IMR-90 (cell line): ENCODE results near the gene LNX1. TPM values are rescaled to one million over a fixed set of nuclear protein-coding genes. Genes with fewer than 3 reads are reported as not detected.

ENCODE experiments used
- ATAC-seq: fragments of 200-7000 bp; cut with Tn5 transposase; 2 replicates; pipeline ENCODE4 v1.9.1; 2020; ENCODE audit warnings: low read depth, mild to moderate bottlenecking, moderate library complexity
- BruUV-seq: library from RNA; stranded (reverse); fragments of 400-500 nt; replicated peaks from 2 replicates; lab custom pipeline; 2021; lab: Mats Ljungman, UMichigan
- CTCF ChIA-PET: fragments of 300-600 bp; formaldehyde crosslinking; extraction: SDS; loops from one replicate; lab custom pipeline; 2021; ENCODE audit warnings: antibody characterized with exemption; lab: Yijun Ruan, JAX
- POLR2A ChIA-PET: fragments of 300-600 bp; sonication (Branson Sonifier 250); formaldehyde crosslinking; loops from one replicate; lab custom pipeline; 2022; ENCODE audit warnings: antibody characterized with exemption; ENCODE audit not compliant: unreplicated experiment; lab: Charles Lee
- DNase-seq: peaks from one replicate; pipeline ENCODE4 v3.0.0; 2013
- H2AFZ ChIP-seq: replicated peaks from 2 replicates; pipeline ENCODE3; 2013; ENCODE audit warnings: low read length, mild to moderate bottlenecking; ENCODE audit not compliant: poor library complexity
- H2AK5ac ChIP-seq: 2 replicates; pipeline ENCODE4 v1.6.1; 2013; ENCODE audit warnings: low read depth, low read length, inconsistent platforms
- H2AK9ac ChIP-seq: replicated peaks from 2 replicates; pipeline ENCODE3; 2013; ENCODE audit warnings: mild to moderate bottlenecking, low read depth, low read length, moderate library complexity; ENCODE audit not compliant: poor library complexity
- H2BK120ac ChIP-seq: 2 replicates; pipeline ENCODE4 v1.6.1; 2013; ENCODE audit warnings: low read depth, low read length, inconsistent platforms
- H2BK15ac ChIP-seq: 3 replicates; pipeline ENCODE4 v1.6.1; 2013; ENCODE audit warnings: low read depth, low read length, inconsistent platforms
- H2BK20ac ChIP-seq: 2 replicates; pipeline ENCODE4 v1.6.1; 2013; ENCODE audit warnings: low read depth, mild to moderate bottlenecking, inconsistent platforms, low read length, moderate library complexity
- H2BK5ac ChIP-seq: 2 replicates; pipeline ENCODE4 v1.6.1; 2013; ENCODE audit warnings: mild to moderate bottlenecking, low read depth, low read length, inconsistent platforms; ENCODE audit not compliant: poor library complexity, severe bottlenecking
- H3K14ac ChIP-seq: replicated peaks from 2 replicates; pipeline ENCODE4 v1.6.1; 2013; ENCODE audit warnings: low read depth, low read length, inconsistent platforms
- H3K18ac ChIP-seq: 2 replicates; pipeline ENCODE4 v1.6.1; 2013; ENCODE audit warnings: low read depth, low read length, control low read depth
- H3K23ac ChIP-seq: 2 replicates; pipeline ENCODE4 v1.6.1; 2013; ENCODE audit warnings: low read depth, low read length, inconsistent platforms
- H3K27ac ChIP-seq: 2 replicates; pipeline ENCODE4 v1.5.1; 2013; ENCODE audit warnings: mild to moderate bottlenecking, control low read depth, low read length; ENCODE audit not compliant: insufficient read depth
- H3K27me3 ChIP-seq: 2 replicates; pipeline ENCODE4 v1.6.1; 2013; ENCODE audit warnings: low read length; ENCODE audit not compliant: control insufficient read depth, insufficient read depth
- H3K36me3 ChIP-seq: 2 replicates; pipeline ENCODE4 v1.6.1; 2013; ENCODE audit warnings: low read length, mixed read lengths; ENCODE audit not compliant: control insufficient read depth, insufficient read depth
- H3K4ac ChIP-seq: 2 replicates; pipeline ENCODE4 v1.6.1; 2013; ENCODE audit warnings: low read depth, low read length, inconsistent platforms
- H3K4me1 ChIP-seq: 2 replicates; pipeline ENCODE4 v1.6.1; 2013; ENCODE audit warnings: low read length, mixed read lengths; ENCODE audit not compliant: control insufficient read depth, insufficient read depth
- H3K4me2 ChIP-seq: 2 replicates; pipeline ENCODE4 v1.6.1; 2013; ENCODE audit warnings: low read depth, mild to moderate bottlenecking, control low read depth, low read length, moderate library complexity
- H3K4me3 ChIP-seq: 2 replicates; pipeline ENCODE4 v1.5.1; 2013; ENCODE audit warnings: low read depth, mild to moderate bottlenecking, control low read depth, low read length, moderate library complexity; ENCODE audit not compliant: insufficient read depth
- H3K56ac ChIP-seq: 2 replicates; pipeline ENCODE4 v1.6.1; 2013; ENCODE audit warnings: low read length, inconsistent platforms; ENCODE audit not compliant: insufficient read depth; ENCODE audit errors: extremely low read depth
- H3K79me1 ChIP-seq, 2 experiments: 2 replicates each; pipeline ENCODE4 v1.6.1; 2013; ENCODE audit warnings: low read length in 2 of 2, inconsistent platforms in 1 of 2, low read depth in 1 of 2
- H3K9ac ChIP-seq: 2 replicates; pipeline ENCODE4 v1.6.1; 2013; ENCODE audit warnings: low read depth, low read length, control low read depth
- H3K9me1 ChIP-seq: 2 replicates; pipeline ENCODE4 v1.6.1; 2013; ENCODE audit warnings: low read length, inconsistent platforms; ENCODE audit not compliant: insufficient read depth
- H3K9me3 ChIP-seq: 2 replicates; pipeline ENCODE4 v1.6.1; 2013; ENCODE audit warnings: low read length; ENCODE audit not compliant: control insufficient read depth, insufficient read depth
- H4K20me1 ChIP-seq: 2 replicates; pipeline ENCODE4 v1.6.1; 2013; ENCODE audit warnings: low read length, inconsistent platforms; ENCODE audit not compliant: insufficient read depth
- H4K5ac ChIP-seq: 2 replicates; pipeline ENCODE4 v1.6.1; 2013; ENCODE audit warnings: mild to moderate bottlenecking, low read depth, low read length, control low read depth
- H4K8ac ChIP-seq, 2 experiments: 2 replicates each; pipeline ENCODE4 v1.6.1; 2013; ENCODE audit warnings: low read depth in 2 of 2, low read length in 2 of 2, control low read depth in 1 of 2, inconsistent platforms in 1 of 2
- H4K91ac ChIP-seq: 2 replicates; pipeline ENCODE4 v1.6.1; 2013; ENCODE audit warnings: low read depth, low read length, inconsistent platforms; ENCODE audit not compliant: insufficient read depth
- BHLHE40 ChIP-seq: fragments of 150-350 bp; IDR thresholded peaks from 2 replicates; pipeline ENCODE4 v1.6.1; 2016; ENCODE audit warnings: mild to moderate bottlenecking, low read depth, low read length
- CEBPB ChIP-seq: IDR thresholded peaks from 2 replicates; pipeline ENCODE4 v1.6.1; 2012; ENCODE audit warnings: low read depth, low read length, improper control_type of control experiment
- CHD1 ChIP-seq: IDR thresholded peaks from 2 replicates; pipeline ENCODE4 v1.6.1; 2012; ENCODE audit warnings: low read depth, low read length, improper control_type of control experiment
- FOS ChIP-seq: fragments of 150-350 bp; IDR thresholded peaks from 2 replicates; pipeline ENCODE4 v1.6.1; 2016; ENCODE audit warnings: low read depth, low read length
- MAFK ChIP-seq: IDR thresholded peaks from 2 replicates; pipeline ENCODE4 v1.6.1; 2012; ENCODE audit warnings: low read depth, low read length, improper control_type of control experiment
- MAZ ChIP-seq: IDR thresholded peaks from 2 replicates; pipeline ENCODE4 v1.6.1; 2012; ENCODE audit warnings: low read depth, mild to moderate bottlenecking, low read length, improper control_type of control experiment, moderate library complexity, borderline replicate concordance
- MXI1 ChIP-seq: IDR thresholded peaks from 2 replicates; pipeline ENCODE4 v1.6.1; 2012; ENCODE audit warnings: low read depth, mild to moderate bottlenecking, low read length, moderate library complexity, borderline replicate concordance
- NFE2L2 ChIP-seq: fragments of 150-350 bp; IDR thresholded peaks from 2 replicates; pipeline ENCODE4 v1.6.1; 2016; ENCODE audit warnings: low read depth, mild to moderate bottlenecking, low read length
- POLR2A ChIP-seq: IDR thresholded peaks from 2 replicates; pipeline ENCODE4 v1.6.1; 2012; ENCODE audit warnings: mild to moderate bottlenecking, low read depth, low read length
- RAD21 ChIP-seq: IDR thresholded peaks from 2 replicates; pipeline ENCODE4 v1.6.1; 2012; ENCODE audit warnings: low read length, improper control_type of control experiment
- RCOR1 ChIP-seq: IDR thresholded peaks from 2 replicates; pipeline ENCODE4 v1.6.1; 2012; ENCODE audit warnings: mild to moderate bottlenecking, low read length, improper control_type of control experiment; ENCODE audit not compliant: insufficient replicate concordance
- SMC3 ChIP-seq: fragments of 150-350 bp; IDR thresholded peaks from 2 replicates; pipeline ENCODE4 v1.6.1; 2016; ENCODE audit warnings: low read depth, mild to moderate bottlenecking, antibody characterized with exemption, low read length, moderate library complexity
- USF2 ChIP-seq: fragments of 150-350 bp; IDR thresholded peaks from 2 replicates; pipeline ENCODE4 v1.6.1; 2017; ENCODE audit warnings: mild to moderate bottlenecking, antibody characterized with exemption, low read length, low read depth
- WGBS, 2 experiments: methylation state at CpG; one replicate each; pipeline versions ENCODE4 v1.1.5 to v1.1.7; 2013; ENCODE audit warnings: missing lambda C conversion rate in 2 of 2; ENCODE audit not compliant: insufficient read length in 1 of 2; ENCODE audit errors: extremely low coverage in 2 of 2; 5-methylcytosine and 5-hydroxymethylcytosine counted together
- dilution Hi-C: fragments of 300-500 bp; cut with HindIII; formaldehyde crosslinking; loops from one replicate; pipeline ENCODE4 v1.14.3; 2018; ENCODE audit warnings: low sequenced_read_pairs; ENCODE audit not compliant: unreplicated experiment
- in situ Hi-C: fragments of 300-500 bp; cut with MboI; formaldehyde crosslinking; loops from 3 replicates; pipeline ENCODE4 v1.14.3; 2019; ENCODE audit warnings: low sequenced_read_pairs, inconsistent platforms, mixed read lengths
- intact Hi-C: fragments of 100-400 bp; cut with micrococcal nuclease; formaldehyde crosslinking; loops from 2 replicates; pipeline ENCODE4 v1.10.0; 2022
- polyA plus RNA-seq, 3 experiments: library from polyadenylated mRNA; depleted of rRNA; stranded (reverse); fragments of >200 nt; gene quantifications; 2 replicates each; pipeline ENCODE4 v1.2.3, GENCODE V29; 2012; ENCODE audit warnings: low replicate concordance in 1 of 3
- total RNA-seq: library from RNA; depleted of rRNA; stranded (reverse); fragments of >200 nt; gene quantifications from 2 replicates; pipeline ENCODE4 v1.2.3, GENCODE V29; 2012
- TF ChIP-seq, protein P1 (sequence below): conservative IDR thresholded peaks from 2 replicates; pipeline ENCODE4 v1.5.1; 2012; ENCODE audit warnings: mild to moderate bottlenecking, low read depth, low read length, improper control_type of control experiment

The LNX1 gene
- total and polyA plus RNA-seq, 2 of the 4 experiments (the other 2 are of a cell fraction), result 0.15 to 0.36 TPM

DNA sequence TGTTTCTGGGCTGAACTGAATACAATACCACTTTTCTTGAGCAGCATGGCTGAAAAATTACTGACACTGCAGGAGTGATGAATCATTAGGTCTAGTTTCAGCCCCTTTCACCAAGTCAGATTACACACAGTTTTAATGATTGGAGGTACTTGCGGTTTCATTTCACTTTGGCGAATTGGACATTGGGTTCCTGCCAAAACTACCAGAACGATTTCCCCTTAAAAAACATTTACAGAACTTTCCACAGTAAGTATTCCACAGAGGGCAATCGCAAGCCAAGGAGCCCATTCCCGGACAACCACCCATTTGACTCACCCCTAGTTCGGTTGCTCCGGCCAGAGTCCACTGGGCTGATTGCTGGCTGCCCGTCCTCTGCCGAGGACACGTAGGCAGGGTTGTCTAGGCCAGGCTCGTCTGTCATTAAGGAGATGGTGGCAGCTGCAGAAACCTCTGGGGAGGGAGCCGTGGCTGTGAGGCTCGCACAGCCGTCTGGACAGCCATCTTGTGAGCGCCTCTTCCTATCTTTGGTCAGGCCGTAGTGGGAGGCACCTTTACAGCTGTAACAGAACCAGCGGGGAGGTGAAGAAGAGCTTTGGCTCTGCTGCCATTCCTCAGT, 83.5 kb downstream of the LNX1 start:
- peak overlapping the region; percentile 58 for H3K4ac ChIP-seq
- H4K5ac ChIP-seq, result peak overlapping the region; percentile 13; the same call in 1 of the 2 replicates
- in situ Hi-C loops (no loop called here), dilution Hi-C loops (no loop called here), intact Hi-C loops (loop anchor here (5.0 kb wide), 1 partner anchor 50 kb away; no protein-coding TSS in a partner anchor)
- H2BK20ac ChIP-seq, result peak overlapping the region; percentile 20; the same call in 1 of the 2 replicates
- H3K9me1 ChIP-seq, result peaks cover 5% of the 10 kb centered on the region; the same call in 1 of the 2 replicates
- ATAC-seq, result no peak
- H3K27me3 ChIP-seq, result no peaks in the 10 kb centered on the region
- H3K23ac ChIP-seq, result no peak overlapping the region
- no peaks in the 10 kb centered on the region for H3K9me3 ChIP-seq
- no peak overlapping the region for H3K4me2 ChIP-seq
- H3K18ac ChIP-seq, result peak overlapping the region; percentile 30; the same call in 1 of the 2 replicates
- peak overlapping the region; percentile 25 for H2AK9ac ChIP-seq
- H3K9ac ChIP-seq, result no peak overlapping the region
- H2BK15ac ChIP-seq, result 0 out of 3 replicates have a peak overlapping the region, but pooled peaks have one; percentile 18
- peak; percentile 48 for DNase-seq
- TF ChIP-seq POLR2A (no peak), USF2 (no peak), RAD21 (no peak), RCOR1 (no peak), BHLHE40 (no peak), SMC3 (no peak), FOS (no peak), CHD1 (no peak), CEBPB (no peak), NFE2L2 (no peak), MAZ (no peak), MAFK (no peak), MXI1 (no peak)
- TF ChIP-seq, protein P1, sequence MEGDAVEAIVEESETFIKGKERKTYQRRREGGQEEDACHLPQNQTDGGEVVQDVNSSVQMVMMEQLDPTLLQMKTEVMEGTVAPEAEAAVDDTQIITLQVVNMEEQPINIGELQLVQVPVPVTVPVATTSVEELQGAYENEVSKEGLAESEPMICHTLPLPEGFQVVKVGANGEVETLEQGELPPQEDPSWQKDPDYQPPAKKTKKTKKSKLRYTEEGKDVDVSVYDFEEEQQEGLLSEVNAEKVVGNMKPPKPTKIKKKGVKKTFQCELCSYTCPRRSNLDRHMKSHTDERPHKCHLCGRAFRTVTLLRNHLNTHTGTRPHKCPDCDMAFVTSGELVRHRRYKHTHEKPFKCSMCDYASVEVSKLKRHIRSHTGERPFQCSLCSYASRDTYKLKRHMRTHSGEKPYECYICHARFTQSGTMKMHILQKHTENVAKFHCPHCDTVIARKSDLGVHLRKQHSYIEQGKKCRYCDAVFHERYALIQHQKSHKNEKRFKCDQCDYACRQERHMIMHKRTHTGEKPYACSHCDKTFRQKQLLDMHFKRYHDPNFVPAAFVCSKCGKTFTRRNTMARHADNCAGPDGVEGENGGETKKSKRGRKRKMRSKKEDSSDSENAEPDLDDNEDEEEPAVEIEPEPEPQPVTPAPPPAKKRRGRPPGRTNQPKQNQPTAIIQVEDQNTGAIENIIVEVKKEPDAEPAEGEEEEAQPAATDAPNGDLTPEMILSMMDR, result no peak
- H3K4me1 ChIP-seq, result peaks cover 6% of the 10 kb centered on the region
- H2AFZ ChIP-seq, result peak overlapping the region; percentile 3
- H3K27ac ChIP-seq, result no peak overlapping the region
- no peak overlapping the region for H4K8ac ChIP-seq
- peak overlapping the region; percentile 53 for H2BK120ac ChIP-seq
- no peaks in the 10 kb centered on the region for H3K36me3 ChIP-seq
- no peak overlapping the region for H3K56ac ChIP-seq
- WGBS, 2 experiments, result 91% methylated on average over 10 of the region's 17 CpGs; no CpG with 5 or more reads in 1 of the 2 experiments
- H4K91ac ChIP-seq, result peak overlapping the region; percentile 57; the same call in 1 of the 2 replicates
- CTCF ChIA-PET, result interaction anchor here (0.6 to 1.0 kb wide), 4 partner anchors 10 to 17 kb away, joined by 3 read pairs; no protein-coding TSS in a partner anchor
- no peaks in the 10 kb centered on the region for H4K20me1 ChIP-seq
- POLR2A ChIA-PET, result no interaction called here
- H2BK5ac ChIP-seq, result peak overlapping the region; percentile 46
- H2AK5ac ChIP-seq, result peak overlapping the region; percentile 82; the same call in 1 of the 2 replicates
- no peak overlapping the region for H3K4me3 ChIP-seq
- no peak overlapping the region; the same call in 1 of the 2 replicates for H3K14ac ChIP-seq
- 0 out of 4 replicates have a peak, but pooled peaks cover 0 to 3% of the 10 kb centered on the region in 2 experiments for H3K79me1 ChIP-seq
- BruUV-seq, result no TSS peak
